ENCODE data around the gene SERPINA1. TPM values are rescaled to one million over a fixed set of nuclear protein-coding genes. Genes with fewer than 3 reads are reported as not detected.
A peak's percentile ranks its signal among the peaks of the same experiment; 100 is the strongest.

The SERPINA1 gene
- total and polyA plus RNA-seq, 2 of the 13 experiments (the other 11 are each of a cell fraction or from before 2014, with no cell fraction given): 3,266 to 11,015 TPM

- TF ChIP-seq ARID4A (CRISPR knock-in tag; IDR thresholded peaks at IDR 0.05; ENCODE audit: borderline replicate concordance) (peak; percentile 77; the same call in 1 of the 2 replicates), RAD51 (IDR thresholded peaks at IDR 0.05; ENCODE audit: borderline replicate concordance) (no peak), RFX1 (IDR thresholded peaks at IDR 0.05) (no peak), ZBTB20 (CRISPR knock-in tag; IDR thresholded peaks at IDR 0.05; ENCODE audit: borderline replicate concordance, low read depth) (0 out of 2 replicates have a peak, but pooled peaks have one; percentile 78), POLR2A (IDR thresholded peaks at IDR 0.05; ENCODE audit: insufficient read depth in 1 of 2, low read depth in 2 of 2, low read length in 2 of 2) (peak in 1 of 2 experiments; percentile 34; a peak in 1 of 4 replicates), SRSF4 (IDR thresholded peaks at IDR 0.05; ENCODE audit: low read depth, low read length, poor library complexity, severe bottlenecking) (no peak), ZNF770 (CRISPR knock-in tag; IDR thresholded peaks at IDR 0.05) (peak; percentile 61; the same call in 1 of the 2 replicates), SAFB2 (CRISPR knock-in tag; IDR thresholded peaks at IDR 0.05; ENCODE audit: borderline replicate concordance, low read depth) (0 out of 2 replicates have a peak, but pooled peaks have one; percentile 26), CHCHD3 (CRISPR knock-in tag; IDR thresholded peaks at IDR 0.05) (no peak), AKAP8 (CRISPR knock-in tag; IDR thresholded peaks at IDR 0.05) (0 out of 2 replicates have a peak, but pooled peaks have one; percentile 44), RCOR2 (CRISPR knock-in tag; IDR thresholded peaks at IDR 0.05) (0 out of 2 replicates have a peak, but pooled peaks have one; percentile 43), ZNF441 (CRISPR knock-in tag; IDR thresholded peaks at IDR 0.05; ENCODE audit: borderline replicate concordance) (no peak; the same call in 1 of the 2 replicates), ZSCAN22 (CRISPR knock-in tag; IDR thresholded peaks at IDR 0.05) (no peak), ZNF674 (CRISPR knock-in tag; IDR thresholded peaks at IDR 0.05; ENCODE audit: low read depth) (0 out of 2 replicates have a peak, but pooled peaks have one; percentile 36), ZNF260 (CRISPR knock-in tag; IDR thresholded peaks at IDR 0.05; ENCODE audit: borderline replicate concordance, low read depth) (no peak), HIVEP1 (CRISPR knock-in tag; IDR thresholded peaks at IDR 0.05) (peak; percentile 70; the same call in 1 of the 2 replicates), ZHX1 (CRISPR knock-in tag; IDR thresholded peaks at IDR 0.05; ENCODE audit: low read depth) (no peak), KDM6A (CRISPR knock-in tag; IDR thresholded peaks at IDR 0.05; ENCODE audit: low read depth) (peak; percentile 37), ZNF660 (CRISPR knock-in tag; IDR thresholded peaks at IDR 0.05; ENCODE audit: borderline replicate concordance, low read depth) (no peak), ZFY (CRISPR knock-in tag; IDR thresholded peaks at IDR 0.05) (peak; percentile 28; the same call in 1 of the 2 replicates), NAIF1 (CRISPR knock-in tag; IDR thresholded peaks at IDR 0.05; ENCODE audit: borderline replicate concordance) (0 out of 2 replicates have a peak, but pooled peaks have one; percentile 60)
Measured at GRCh38 chr14:94355191-94355794, 33.1 kb downstream of the SERPINA1 start (continued).
